HG03108 (cell line): ENCODE data around the gene CNEP1R1.

Source experiments
- ATAC-seq: cut with Tn5 transposase; IDR thresholded peaks from one replicate; pipeline ENCODE4 v1.9.1; 2021; ENCODE audit warnings: moderate library complexity; ENCODE audit not compliant: unreplicated experiment

CNEP1R1 gene

DNA sequence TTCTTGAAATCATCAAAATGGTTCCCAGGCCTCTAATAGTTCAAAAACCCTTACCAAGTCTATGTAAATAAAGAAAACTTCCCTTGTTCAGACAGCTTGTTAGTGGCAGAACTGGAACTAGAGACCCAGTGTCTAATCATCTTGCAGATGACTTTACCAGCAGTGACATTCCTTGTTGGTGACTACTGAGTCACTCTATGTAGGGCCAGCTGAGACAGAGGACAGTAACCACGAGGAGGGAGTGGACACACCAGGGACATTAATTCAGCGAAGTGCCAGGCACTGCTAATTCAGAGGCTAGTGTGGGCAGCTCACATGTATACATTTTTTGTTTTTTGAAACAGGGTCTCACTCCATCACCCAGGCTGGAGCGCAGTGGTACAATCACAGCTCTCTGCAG, 34.6 kb downstream of the CNEP1R1 start:
- no peak for ATAC-seq

- no peak for ATAC-seq
These were observed 36.3 kb downstream of the CNEP1R1 start for GRCh38 chr16:50061326-50061725.

DNA sequence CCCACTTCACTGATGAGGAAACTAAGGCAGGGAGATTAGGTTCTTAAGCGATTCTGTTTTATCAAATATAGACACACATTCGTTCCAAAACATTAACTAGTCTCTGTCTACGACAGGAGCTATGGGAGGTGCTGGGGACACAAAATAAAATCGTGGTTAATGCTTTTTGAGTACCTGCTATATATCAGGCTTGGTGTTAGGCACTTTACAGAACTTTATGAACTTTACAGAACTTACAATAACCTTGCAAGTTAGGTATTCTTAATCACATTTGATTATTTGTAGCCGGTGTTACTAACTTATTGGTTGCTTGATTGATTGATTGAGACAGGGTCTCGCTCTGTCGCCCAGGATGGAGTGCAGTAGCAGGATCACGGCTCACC, 40.2 kb downstream of the CNEP1R1 start:
- no peak for ATAC-seq

- ATAC-seq = peak; percentile 83
These were observed 40.8 kb downstream of the CNEP1R1 start, which contains the start of gene HEATR3 for GRCh38 chr16:50065624-50066481. HEATR3 (plus strand) TSS chr16:50065970; CDS start chr16:50066132, 162 bp downstream.

- ATAC-seq = no peak
These were observed 41.7 kb downstream of the CNEP1R1 start for GRCh38 chr16:50066482-50067289.

- no peak for ATAC-seq
These were observed 42.3 kb downstream of the CNEP1R1 start for GRCh38 chr16:50067290-50067853.

GRCh38 chr16:50068550-50068949, 43.5 kb downstream of the CNEP1R1 start:
- ATAC-seq = no peak

DNA sequence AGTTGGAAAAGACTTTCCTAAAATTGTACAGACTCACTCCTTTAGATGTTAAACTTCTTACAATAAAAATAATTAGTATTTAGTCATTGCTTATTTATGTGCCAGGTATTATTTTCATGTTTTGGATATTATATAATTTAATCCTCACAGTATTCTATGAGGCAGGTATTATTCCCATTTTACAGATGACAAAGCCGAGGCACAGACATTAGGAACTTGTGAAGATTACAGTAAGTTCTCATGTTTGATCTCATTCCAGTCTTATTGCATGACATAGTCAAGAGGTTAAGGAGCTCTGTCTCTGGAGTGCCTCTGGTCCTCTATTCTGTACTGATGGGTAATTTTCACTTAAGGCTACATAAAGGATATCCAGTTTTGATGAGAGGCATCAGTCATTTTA, 44.0 kb downstream of the CNEP1R1 start:
- no peak for ATAC-seq

DNA sequence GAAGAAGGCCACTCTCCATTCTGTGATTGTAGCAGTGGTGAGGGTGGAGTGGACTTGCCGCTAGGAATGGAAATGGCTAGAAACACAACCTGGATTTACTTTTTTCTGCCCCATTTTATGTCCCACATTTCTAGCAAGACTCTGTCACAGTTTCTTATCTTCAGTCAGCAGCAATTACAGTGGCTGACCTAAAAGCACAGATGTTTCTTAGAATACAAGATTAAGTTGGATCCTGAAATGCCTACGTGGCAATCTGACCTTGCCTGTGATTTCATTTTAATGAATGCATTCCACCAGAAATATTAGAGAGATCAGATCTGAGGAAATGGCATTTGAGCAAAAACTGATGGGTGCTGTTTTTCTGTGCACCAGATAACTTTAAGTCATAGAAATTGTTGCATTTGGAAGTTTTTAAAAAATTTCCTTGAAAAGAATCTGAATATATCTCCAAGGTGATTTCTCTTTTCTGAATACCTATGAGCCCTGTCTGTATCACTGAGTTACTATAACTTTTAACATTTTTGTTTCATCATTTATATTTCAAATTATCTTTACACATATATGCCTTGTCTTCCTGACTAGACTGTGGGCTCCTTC, 46.1 kb downstream of the CNEP1R1 start:
- ATAC-seq = no peak

- no peak for ATAC-seq
These were observed 47.7 kb downstream of the CNEP1R1 start for GRCh38 chr16:50072730-50073129.

GRCh38 chr16:50079397-50080140, 54.5 kb downstream of the CNEP1R1 start:
- ATAC-seq = no peak

GRCh38 chr16:50081428-50082018, 56.5 kb downstream of the CNEP1R1 start:
- ATAC-seq = no peak

- no peak for ATAC-seq
These were observed 59.0 kb downstream of the CNEP1R1 start for GRCh38 chr16:50083996-50084395.

GRCh38 chr16:50086176-50086575, 61.2 kb downstream of the CNEP1R1 start:
- ATAC-seq = no peak
